Measurements from ENCODE around the gene JOSD2.

JOSD2 gene

GRCh38 chr19:50459067-50459456 lies 51.9 kb downstream of the JOSD2 start:
- no peak overlapping the region for H3K27ac ChIP-seq (ENCODE audit: insufficient read depth in 1 of 2, low read depth in 1 of 2, low read length in 2 of 2, poor library complexity in 1 of 2, severe bottlenecking in 2 of 2)
- POLR2A ChIA-PET: no interaction called here
- CTCF ChIA-PET: interaction anchor here (1.4 kb wide), 1 partner anchor 91 kb away, joined by 4 read pairs; no protein-coding TSS in a partner anchor
- DNase-seq: no peak
- no peak overlapping the region for H3K4me3 ChIP-seq (ENCODE audit: control insufficient read depth in 1 of 7, extremely low read depth in 1 of 7, insufficient read depth in 4 of 7, low read depth in 2 of 7, low read length in 6 of 7)
- 29% methylated on average over 17 of the region's 32 CpGs for WGBS (ENCODE audit: insufficient coverage)
- H3K4me1 ChIP-seq (ENCODE audit: control extremely low read depth in 1 of 4, control insufficient read depth in 4 of 4, insufficient read depth in 4 of 4, low read length in 3 of 4): no peaks in the 10 kb centered on the region
- H3K36me3 ChIP-seq (ENCODE audit: control insufficient read depth in 4 of 4, insufficient read depth in 4 of 4, low read length in 3 of 4): no peaks in the 10 kb centered on the region
- peaks cover 0 to 30% (median 6%) of the 10 kb centered on the region in 5 experiments for H3K27me3 ChIP-seq (replicated peaks in 2 of 5; ENCODE audit: control insufficient read depth in 4 of 5, insufficient read depth in 5 of 5, low read length in 4 of 5)
- H3K9me3 ChIP-seq (ENCODE audit: control extremely low read depth in 1 of 5, control insufficient read depth in 4 of 5, insufficient read depth in 2 of 5, low read depth in 1 of 5, low read length in 4 of 5): no peaks in the 10 kb centered on the region

GRCh38 chr19:50458396-50459066 lies 52.5 kb downstream of the JOSD2 start:
- no peaks in the 10 kb centered on the region for H3K9me3 ChIP-seq (ENCODE audit: control extremely low read depth in 1 of 5, control insufficient read depth in 4 of 5, insufficient read depth in 2 of 5, low read depth in 1 of 5, low read length in 4 of 5)
- WGBS (ENCODE audit: insufficient coverage): 31% methylated on average over 50 of the region's 50 CpGs
- CTCF ChIA-PET: interaction anchor here (1.4 kb wide), 1 partner anchor 90 kb away, joined by 4 read pairs; no protein-coding TSS in a partner anchor
- peaks cover 0 to 30% (median 6%) of the 10 kb centered on the region in 5 experiments for H3K27me3 ChIP-seq (replicated peaks in 2 of 5; ENCODE audit: control insufficient read depth in 4 of 5, insufficient read depth in 5 of 5, low read length in 4 of 5)
- H3K27ac ChIP-seq (ENCODE audit: insufficient read depth in 1 of 2, low read depth in 1 of 2, low read length in 2 of 2, poor library complexity in 1 of 2, severe bottlenecking in 2 of 2): no peak overlapping the region
- DNase-seq: no peak
- POLR2A ChIA-PET: no interaction called here
- no peaks in the 10 kb centered on the region for H3K36me3 ChIP-seq (ENCODE audit: control insufficient read depth in 4 of 4, insufficient read depth in 4 of 4, low read length in 3 of 4)
- no peaks in the 10 kb centered on the region for H3K4me1 ChIP-seq (ENCODE audit: control extremely low read depth in 1 of 4, control insufficient read depth in 4 of 4, insufficient read depth in 4 of 4, low read length in 3 of 4)
- no peak overlapping the region for H3K4me3 ChIP-seq (ENCODE audit: control insufficient read depth in 1 of 7, extremely low read depth in 1 of 7, insufficient read depth in 4 of 7, low read depth in 2 of 7, low read length in 6 of 7)

GRCh38 chr19:50457300-50457699 lies 53.7 kb downstream of the JOSD2 start:
- no peak for DNase-seq
- POLR2A ChIA-PET: interaction anchor here (0.5 kb wide), 1 partner anchor 30 kb away, joined by 5 read pairs; no protein-coding TSS in a partner anchor
- peaks cover 0 to 30% (median 6%) of the 10 kb centered on the region in 5 experiments for H3K27me3 ChIP-seq (replicated peaks in 2 of 5; ENCODE audit: control insufficient read depth in 4 of 5, insufficient read depth in 5 of 5, low read length in 4 of 5)

More at GRCh38 chr19:50457300-50457699, 53.7 kb downstream of the JOSD2 start:
- Histone ChIP-seq H3K27ac (ENCODE audit: insufficient read depth in 1 of 2, low read depth in 1 of 2, low read length in 2 of 2, poor library complexity in 1 of 2, severe bottlenecking in 2 of 2) (no peak overlapping the region), H3K4me3 (ENCODE audit: control insufficient read depth in 1 of 7, extremely low read depth in 1 of 7, insufficient read depth in 4 of 7, low read depth in 2 of 7, low read length in 6 of 7) (no peak overlapping the region), H3K36me3 (ENCODE audit: control insufficient read depth in 4 of 4, insufficient read depth in 4 of 4, low read length in 3 of 4) (no peaks in the 10 kb centered on the region), H3K4me1 (ENCODE audit: control extremely low read depth in 1 of 4, control insufficient read depth in 4 of 4, insufficient read depth in 4 of 4, low read length in 3 of 4) (no peaks in the 10 kb centered on the region), H3K9me3 (ENCODE audit: control extremely low read depth in 1 of 5, control insufficient read depth in 4 of 5, insufficient read depth in 2 of 5, low read depth in 1 of 5, low read length in 4 of 5) (no peaks in the 10 kb centered on the region)
- CTCF ChIA-PET: interaction anchor here (0.6 to 1.5 kb wide), 2 partner anchors 29 to 521 kb away, joined by 3 read pairs; no protein-coding TSS in a partner anchor
- WGBS (ENCODE audit: insufficient coverage): 94% methylated on average over 5 of the region's 5 CpGs
